Sciatic nerve (tissue), 2 donors: ENCODE measurements around the gene FPR1. TPM values are rescaled to one million over a fixed set of nuclear protein-coding genes. Genes with fewer than 3 reads are reported as not detected.
A peak's percentile ranks its signal among the peaks of the same experiment; 100 is the strongest.

Source experiments
- ATAC-seq: fragments of 200-7000 bp; cut with Tn5 transposase; one replicate; pipeline ENCODE4 v1.9.1; 2020; ENCODE audit warnings: mild to moderate bottlenecking, moderate library complexity
- DNase-seq: peaks from one replicate; pipeline ENCODE4 v3.0.0-alpha.2; 2020; ENCODE audit warnings: low spot score
- intact Hi-C: fragments of 100-400 bp; cut with DNase I; formaldehyde crosslinking; loops from one replicate; pipeline ENCODE4 v1.14.2; 2022
- total RNA-seq: library from RNA; stranded (reverse); fragmentation: NEBNext Ultra II Directional; extraction: Animal tissue kit (Norgen Biotek cat#: 25700); gene quantifications from one replicate; pipeline ENCODE4 v1.2.1, GENCODE V29; 2021
- donor health status: DM: no; HTN: no; CAD: no.
- donor health status: DM: no; HTN: no; CAD: no.

FPR1 gene
- total RNA-seq, 1 donor from 2014 or later, result 15.5 TPM

GRCh38 chr19:51713319-51714285, 38.1 kb downstream of the FPR1 start:
- intact Hi-C loops, result no loop called here
- DNase-seq (no peak), ATAC-seq (no peak)

- intact Hi-C loops, result no loop called here
- DNase-seq, result no peak
- no peak for ATAC-seq
Observed at GRCh38 chr19:51712461-51713081, 39.1 kb downstream of the FPR1 start.

DNA sequence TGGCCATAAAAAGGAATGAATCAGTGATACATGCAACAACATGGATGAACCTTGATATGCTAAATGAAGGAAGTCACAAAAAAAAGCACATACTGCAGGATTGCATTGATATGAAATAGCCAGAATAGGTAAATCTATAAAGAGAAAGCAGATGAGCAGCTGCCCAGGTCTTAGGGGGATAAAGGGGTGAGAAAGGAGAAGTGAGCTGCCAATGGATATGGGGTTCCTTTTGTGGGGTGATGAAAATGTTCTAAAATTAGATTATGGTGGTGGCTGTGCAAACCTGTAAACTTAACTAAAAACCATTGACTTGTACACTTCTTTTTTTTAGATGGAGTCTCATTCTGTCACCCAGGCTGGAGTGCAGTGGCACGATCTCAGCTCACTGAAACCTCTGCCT, 40.0 kb downstream of the FPR1 start:
- intact Hi-C loops, result no loop called here
- ATAC-seq (no peak), DNase-seq (no peak)

- intact Hi-C loops, result no loop called here
- DNase-seq, result no peak
Observed at GRCh38 chr19:51710163-51710562, 41.5 kb downstream of the FPR1 start.

DNA sequence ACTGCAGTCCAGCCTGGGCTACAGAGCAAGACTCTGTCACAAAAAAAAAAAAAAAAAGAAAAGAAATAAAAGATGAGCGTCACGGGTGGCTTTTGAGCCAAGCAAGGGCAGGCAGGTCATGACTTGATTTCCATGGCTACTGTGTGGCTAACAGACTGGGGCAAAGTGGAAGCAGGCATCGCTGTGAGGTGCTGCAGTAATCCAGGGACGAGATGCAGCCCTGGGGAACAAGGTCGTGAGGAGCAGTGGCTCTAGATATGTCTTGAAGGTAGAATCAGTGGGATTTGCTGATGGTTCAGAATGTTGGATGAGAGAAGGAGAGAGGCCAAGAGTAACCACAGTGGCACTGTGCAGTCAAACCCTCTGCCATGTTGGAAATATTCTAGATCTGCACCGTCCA, 42.1 kb downstream of the FPR1 start:
- intact Hi-C loops, result no loop called here
- ATAC-seq, result no peak
- DNase-seq, result no peak

More at GRCh38 chr19:51710163-51710562, 41.5 kb downstream of the FPR1 start:
- ATAC-seq, result no peak

GRCh38 chr19:51708811-51709210, 42.9 kb downstream of the FPR1 start:
- DNase-seq (no peak), ATAC-seq (no peak)
- intact Hi-C loops, result no loop called here

DNA sequence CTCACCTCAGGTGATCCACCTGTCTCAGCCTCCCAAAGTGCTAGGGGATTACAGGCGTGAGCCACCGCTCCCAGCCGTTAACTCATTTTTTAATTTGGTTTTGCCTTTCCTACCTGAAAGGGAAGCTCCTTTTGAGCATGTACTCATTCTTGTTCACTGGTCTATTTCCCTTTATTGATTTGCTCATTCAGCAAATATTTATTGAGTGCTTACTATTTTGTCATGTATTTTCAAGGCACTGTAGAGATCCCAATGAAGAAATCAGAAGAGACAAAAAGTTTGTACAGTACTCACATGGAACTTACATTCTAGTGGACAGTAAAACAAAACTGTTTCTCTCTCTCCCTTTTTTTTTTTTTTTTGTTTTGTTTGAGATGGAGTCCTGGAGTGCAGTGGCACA, 44.8 kb downstream of the FPR1 start:
- ATAC-seq (no peak), DNase-seq (no peak)
- intact Hi-C loops, result no loop called here

DNA sequence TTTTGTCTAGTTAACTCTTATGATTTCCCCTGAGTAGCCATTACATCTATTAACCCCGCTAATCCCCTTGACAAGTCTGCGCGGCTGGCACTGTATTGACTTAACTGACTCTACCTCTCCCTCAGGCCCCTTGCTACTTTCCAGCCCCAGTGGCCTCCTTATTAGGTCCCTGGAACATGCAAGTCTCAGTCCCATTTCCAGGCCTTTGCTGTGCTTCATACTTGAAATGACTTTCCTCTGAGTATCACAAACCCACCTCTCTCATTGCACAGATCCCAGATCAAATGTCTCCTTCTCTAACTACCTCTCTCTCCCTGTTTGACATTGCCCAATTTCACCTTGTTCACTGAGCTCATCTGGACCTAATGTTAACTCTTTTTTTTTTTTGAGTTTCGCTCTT, 45.4 kb downstream of the FPR1 start:
- intact Hi-C loops, result no loop called here
- ATAC-seq, result no peak
- no peak for DNase-seq

DNA sequence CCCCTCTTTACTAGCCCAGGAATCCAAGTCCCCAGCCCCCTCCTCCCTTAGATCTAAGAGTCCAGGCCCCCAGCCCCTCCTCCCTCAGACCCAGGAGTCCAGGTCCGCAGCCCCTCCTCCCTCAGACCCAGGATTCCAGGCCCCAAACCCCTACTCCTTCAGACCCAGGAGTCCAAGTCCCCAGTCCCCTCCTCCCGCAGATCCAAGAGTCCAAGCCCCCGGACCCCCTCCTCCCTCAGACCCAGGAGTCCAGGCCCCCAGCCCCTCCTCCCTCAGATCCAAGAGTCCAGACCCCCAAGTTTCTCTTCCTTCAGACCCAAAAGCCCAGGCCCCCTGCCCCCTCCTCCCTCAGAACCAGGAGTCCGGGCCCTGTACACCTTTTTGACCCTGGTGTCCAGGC, 47.1 kb downstream of the FPR1 start:
- ATAC-seq (no peak), DNase-seq (no peak)
- intact Hi-C loops, result no loop called here

DNA sequence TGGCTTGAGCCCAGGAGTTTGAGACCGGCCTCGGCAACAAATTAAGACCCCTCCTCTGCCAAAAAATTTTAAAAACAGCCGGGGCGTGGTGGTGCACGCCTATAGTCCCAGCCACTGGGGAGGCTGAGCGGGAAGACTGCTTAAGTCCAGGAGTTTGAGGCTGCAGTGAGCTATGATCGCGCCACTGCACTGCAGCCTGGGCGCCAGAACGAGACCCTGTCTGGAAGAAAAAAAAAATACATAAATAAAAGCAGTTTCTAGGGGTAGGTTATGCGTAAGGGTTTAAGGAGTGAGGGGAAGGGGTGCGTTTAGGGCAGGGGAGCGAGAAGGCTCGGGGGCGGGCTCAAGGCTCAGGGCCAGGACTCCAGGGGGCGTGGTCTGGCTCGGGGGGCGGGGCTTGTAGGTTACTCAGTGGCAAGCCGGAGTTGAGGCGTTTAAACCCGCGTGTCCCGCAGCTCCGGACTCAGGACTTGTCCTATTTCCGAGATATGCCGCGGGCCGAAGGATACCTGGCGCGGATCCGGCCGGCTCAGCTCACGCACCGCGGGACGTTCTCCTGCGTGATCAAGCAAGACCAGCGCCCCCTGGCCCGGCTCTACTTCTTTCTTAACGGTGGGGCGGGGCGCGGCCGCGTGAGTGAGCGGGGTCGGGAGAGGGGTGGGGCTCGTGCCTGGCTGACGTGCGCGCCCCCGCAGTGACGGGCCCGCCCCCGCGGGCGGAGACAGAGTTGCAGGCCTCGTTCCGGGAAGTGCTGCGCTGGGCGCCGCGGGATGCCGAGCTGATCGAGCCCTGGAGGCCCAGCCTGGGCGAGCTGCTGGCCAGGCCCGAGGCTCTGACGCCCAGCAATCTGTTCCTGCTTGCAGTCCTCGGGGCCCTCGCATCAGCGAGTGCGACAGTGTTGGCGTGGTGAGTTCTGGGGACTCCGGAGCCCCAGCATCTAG, 47.8 kb downstream of the FPR1 start:
- peak; percentile 95 for ATAC-seq
- intact Hi-C loops, result no loop called here
- DNase-seq, result peak; percentile 99

DNA sequence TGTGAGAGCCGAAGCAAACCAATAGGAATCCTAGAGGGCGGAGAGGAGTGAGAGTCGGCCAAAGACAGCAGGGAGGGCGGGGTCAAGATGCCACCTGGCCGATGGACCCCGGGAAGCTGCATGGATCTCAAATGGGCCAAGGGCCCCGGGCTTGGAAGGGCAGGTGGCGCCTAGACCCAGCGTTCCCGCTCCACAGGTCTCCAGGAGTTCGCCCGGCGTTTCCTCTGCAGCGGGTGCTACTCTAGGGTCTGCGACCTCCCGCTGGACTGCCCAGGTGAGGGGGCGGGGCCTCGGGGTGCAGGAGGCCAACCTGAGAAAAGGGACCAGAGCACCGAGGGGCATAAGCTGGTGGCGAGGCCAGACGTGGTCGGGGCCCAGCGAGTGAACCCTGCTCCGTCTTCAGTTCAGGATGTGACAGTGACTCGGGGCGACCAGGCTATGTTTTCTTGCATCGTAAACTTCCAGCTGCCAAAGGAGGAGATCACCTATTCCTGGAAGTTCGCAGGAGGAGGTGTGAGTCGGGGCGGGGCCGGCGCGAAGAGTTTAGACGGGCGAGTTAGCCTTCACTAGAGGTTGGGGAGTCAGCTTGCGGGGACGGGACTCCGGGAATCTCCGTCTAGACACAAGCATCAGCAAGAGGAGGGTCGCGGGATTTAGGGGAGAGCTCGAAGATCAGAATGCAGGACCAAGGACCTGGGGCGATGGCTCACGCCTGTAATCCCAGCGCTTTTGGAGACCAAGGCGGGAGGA, 48.7 kb downstream of the FPR1 start:
- peak; percentile 70 for DNase-seq
- intact Hi-C loops, result no loop called here
- peak; percentile 6 for ATAC-seq

DNA sequence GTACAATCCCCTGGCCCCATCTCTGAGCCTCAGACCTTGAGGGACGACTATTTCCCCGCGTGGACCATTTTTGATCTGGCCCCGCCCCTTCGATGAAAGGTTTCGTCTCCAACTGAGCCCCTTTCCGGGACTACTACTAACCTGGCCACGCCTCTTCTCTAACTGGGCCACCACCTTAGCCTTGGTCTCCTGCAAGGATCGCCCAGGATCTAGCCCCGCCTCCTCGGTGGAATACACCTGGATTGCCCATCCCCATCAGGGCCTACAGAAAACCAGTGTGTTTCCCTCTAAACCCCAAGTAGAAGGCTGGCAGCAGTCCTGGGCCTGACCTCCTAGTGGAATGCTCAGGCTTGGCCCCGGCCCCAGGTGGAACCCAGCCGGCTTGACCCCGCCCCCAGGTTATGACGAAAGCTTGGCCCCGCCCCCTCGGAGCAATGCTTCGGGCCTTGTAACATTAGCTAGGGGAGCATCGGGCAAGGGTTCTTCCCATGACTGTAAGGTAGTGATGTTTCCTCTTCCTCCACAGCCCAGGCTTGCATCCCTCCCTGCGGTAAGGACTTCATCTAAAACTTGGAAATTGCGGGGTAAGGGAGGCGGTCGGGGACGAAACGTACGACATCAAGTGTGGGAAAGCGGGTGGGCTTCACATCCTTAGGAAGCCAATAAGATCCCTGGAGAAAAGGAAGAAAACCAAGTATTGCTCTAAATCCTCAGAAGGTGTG, 49.4 kb downstream of the FPR1 start:
- peak; percentile 92 for DNase-seq
- intact Hi-C loops, result no loop called here
- peak; percentile 76 for ATAC-seq

- intact Hi-C loops, result no loop called here
- no peak for ATAC-seq
Observed at GRCh38 chr19:51701468-51702100, 50.1 kb downstream of the FPR1 start.

GRCh38 chr19:51699170-51699569, 52.5 kb downstream of the FPR1 start:
- no peak for ATAC-seq
- DNase-seq, result no peak
- intact Hi-C loops, result no loop called here

More at GRCh38 chr19:51701468-51702100, 50.1 kb downstream of the FPR1 start:
- DNase-seq, result no peak

DNA sequence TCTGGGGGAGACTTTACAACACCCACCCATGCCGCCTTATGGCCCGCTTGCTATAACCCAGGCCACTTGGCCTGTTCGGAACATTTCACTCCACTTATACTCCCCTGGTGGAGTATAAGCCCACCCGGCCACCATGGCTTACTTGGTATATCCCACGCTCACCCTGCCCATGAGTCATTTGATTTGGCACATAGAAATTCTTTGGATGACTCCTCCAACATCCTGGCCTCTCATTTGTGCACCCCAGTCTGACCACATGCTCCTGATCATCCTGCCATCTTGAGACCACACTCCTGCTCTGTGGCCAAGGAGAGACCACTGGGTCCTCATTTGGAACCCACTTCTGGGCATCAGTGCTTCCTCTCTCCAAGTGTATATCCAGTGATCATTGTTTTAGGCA, 53.4 kb downstream of the FPR1 start:
- ATAC-seq, result no peak
- no peak for DNase-seq
- intact Hi-C loops, result no loop called here

GRCh38 chr19:51697169-51697776, 54.4 kb downstream of the FPR1 start:
- intact Hi-C loops, result no loop called here
- no peak for DNase-seq
- no peak for ATAC-seq

DNA sequence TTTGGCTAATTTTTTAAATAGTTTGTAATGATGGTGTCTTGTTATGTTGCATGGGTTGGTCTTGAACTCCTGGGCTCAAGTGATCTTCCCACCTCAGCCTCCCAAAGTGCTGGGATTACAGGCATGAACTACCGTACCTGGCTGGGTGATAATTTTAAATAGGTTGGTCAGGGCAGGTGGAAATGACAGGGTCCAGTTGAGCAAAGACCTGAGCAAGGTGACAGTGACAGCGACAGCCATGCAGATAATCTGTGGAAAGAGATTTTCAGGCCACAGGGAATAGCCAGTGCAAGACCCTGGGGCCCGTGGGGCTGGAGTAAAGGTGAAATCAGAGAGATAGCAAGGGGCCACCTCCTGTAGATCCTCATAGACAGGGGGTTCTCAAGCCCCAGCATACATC, 55.1 kb downstream of the FPR1 start:
- no peak for DNase-seq
- no peak for ATAC-seq
- intact Hi-C loops, result no loop called here
